C4-2B (cell line): ENCODE measurements around the gene LRG1.
"Not testable (repeated sequence)": the region's sequence is repeated elsewhere in the genome, so short reads cannot be mapped to it uniquely, and the experiment has no call there.

Source experiments
- H3K27ac ChIP-seq: fragments of 450-650 bp; 2 replicates; pipeline ENCODE4 v1.5.1; 2017
- CTCF ChIP-seq: fragments of 450-650 bp; conservative IDR thresholded peaks from 2 replicates; pipeline ENCODE4 v1.5.1; 2017; ENCODE audit warnings: mild to moderate bottlenecking
- ZFX ChIP-seq: fragments of 450-650 bp; IDR thresholded peaks from 2 replicates; pipeline ENCODE4 v1.6.1; 2017

The LRG1 gene

GRCh38 chr19:4529924-4530522 is 9.8 kb downstream of the LRG1 start:
- H3K27ac ChIP-seq: no peak overlapping the region
- TF ChIP-seq ZFX (no peak), CTCF (no peak)

- TF ChIP-seq ZFX (no peak), CTCF (no peak)
- no peak overlapping the region for H3K27ac ChIP-seq
Observed at GRCh38 chr19:4528843-4529242, 11.0 kb downstream of the LRG1 start.

DNA sequence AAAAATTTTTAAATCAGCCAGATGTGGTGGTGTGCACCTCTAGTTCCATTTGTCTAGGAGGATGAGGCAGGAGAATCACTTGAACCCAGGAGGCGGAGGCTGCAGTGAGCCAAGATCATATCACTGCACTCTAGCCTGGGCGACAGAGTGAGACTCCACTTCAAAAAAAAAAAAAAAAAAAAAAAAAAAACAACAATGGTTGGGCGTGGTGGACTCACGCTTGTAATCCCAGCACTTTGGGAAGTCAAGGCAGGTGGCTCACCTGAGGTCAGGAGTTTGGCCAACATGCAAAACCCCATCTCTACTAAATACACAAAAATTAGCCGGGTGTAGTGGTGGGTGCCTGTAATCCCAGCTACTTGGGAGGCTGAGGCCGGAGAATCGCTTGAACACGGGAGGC is 12.5 kb downstream of the LRG1 start:
- not testable (repeated sequence) for H3K27ac ChIP-seq

- no peak for TF ChIP-seq ZFX
- TF ChIP-seq CTCF: no peak
- H3K27ac ChIP-seq: no peak overlapping the region
Observed at GRCh38 chr19:4525563-4526002, 14.3 kb downstream of the LRG1 start.

- no peak overlapping the region for H3K27ac ChIP-seq
- TF ChIP-seq CTCF (peak; percentile 90), ZFX (no peak)
Observed at GRCh38 chr19:4524808-4525562, 14.9 kb downstream of the LRG1 start.

- no peak overlapping the region for H3K27ac ChIP-seq
- TF ChIP-seq ZFX: no peak
- TF ChIP-seq CTCF: peak; percentile 94
Observed at GRCh38 chr19:4523306-4524110, 16.3 kb downstream of the LRG1 start.

GRCh38 chr19:4522291-4523002 is 17.4 kb downstream of the LRG1 start:
- no peak overlapping the region for H3K27ac ChIP-seq
- TF ChIP-seq CTCF (no peak), ZFX (no peak)
